GM12875 (cell line): Measurements from ENCODE around the gene SELENOM.
"Not testable (repeated sequence)": the region's sequence is repeated elsewhere in the genome, so short reads cannot be mapped to it uniquely, and the experiment has no call there.

Experiments
- H3K4me3 ChIP-seq: one replicate; pipeline ENCODE4 v1.5.1; 2011; ENCODE audit warnings: low read depth, low read length, control low read depth
- CTCF ChIP-seq: IDR thresholded peaks from 2 replicates; pipeline ENCODE4 v1.5.1; 2011; ENCODE audit warnings: low read depth, mild to moderate bottlenecking, control low read depth, inconsistent platforms, low read length, moderate library complexity, borderline replicate concordance; ENCODE audit not compliant: insufficient read depth

Gene SELENOM

GRCh38 chr22:31122196-31122531 is 14.8 kb upstream of the SELENOM start:
- H3K4me3 ChIP-seq = no peak overlapping the region
- no peak for TF ChIP-seq CTCF

GRCh38 chr22:31121403-31121802 is 14.0 kb upstream of the SELENOM start:
- no peak for TF ChIP-seq CTCF
- no peak overlapping the region for H3K4me3 ChIP-seq

GRCh38 chr22:31120642-31121041 is 13.3 kb upstream of the SELENOM start:
- no peak for TF ChIP-seq CTCF
- no peak overlapping the region for H3K4me3 ChIP-seq

GRCh38 chr22:31120230-31120629 is 12.9 kb upstream of the SELENOM start:
- TF ChIP-seq CTCF = no peak
- H3K4me3 ChIP-seq = no peak overlapping the region

GRCh38 chr22:31119026-31119717 is 11.8 kb upstream of the SELENOM start:
- TF ChIP-seq CTCF = no peak
- no peak overlapping the region for H3K4me3 ChIP-seq

GRCh38 chr22:31118046-31118820 is 10.9 kb upstream of the SELENOM start:
- no peak for TF ChIP-seq CTCF
- H3K4me3 ChIP-seq = no peak overlapping the region

GRCh38 chr22:31112547-31113091 is 5.3 kb upstream of the SELENOM start:
- H3K4me3 ChIP-seq = not testable (repeated sequence)
